BE2C (cell line): ENCODE data around the gene GPI.

ENCODE experiments used
- DNase-seq: peaks from one replicate; pipeline ENCODE4 v3.0.0-alpha.2; 2020
- H3K27me3 ChIP-seq: fragments of 250-450 bp; sonication (Bioruptor Pico); 2 replicates; pipeline ENCODE4 v1.5.1; 2020; ENCODE audit warnings: mild to moderate bottlenecking
- H3K36me3 ChIP-seq: fragments of 250-450 bp; sonication (Bioruptor Pico); 2 replicates; pipeline ENCODE4 v1.5.1; 2020; ENCODE audit warnings: mild to moderate bottlenecking
- H3K4me1 ChIP-seq: fragments of 250-450 bp; sonication (Bioruptor Pico); 2 replicates; pipeline ENCODE4 v1.5.1; 2020
- H3K4me3 ChIP-seq: 2 replicates; pipeline ENCODE4 v1.5.1; 2011; ENCODE audit warnings: low read depth, low read length
- H3K9me3 ChIP-seq: fragments of 250-450 bp; sonication (Bioruptor Pico); 2 replicates; pipeline ENCODE4 v1.5.1; 2020
- TF ChIP-seq, protein P1 (sequence below): IDR thresholded peaks from 2 replicates; pipeline ENCODE4 v1.5.1; 2012; ENCODE audit warnings: mild to moderate bottlenecking, low read depth, low read length

The GPI gene

DNA sequence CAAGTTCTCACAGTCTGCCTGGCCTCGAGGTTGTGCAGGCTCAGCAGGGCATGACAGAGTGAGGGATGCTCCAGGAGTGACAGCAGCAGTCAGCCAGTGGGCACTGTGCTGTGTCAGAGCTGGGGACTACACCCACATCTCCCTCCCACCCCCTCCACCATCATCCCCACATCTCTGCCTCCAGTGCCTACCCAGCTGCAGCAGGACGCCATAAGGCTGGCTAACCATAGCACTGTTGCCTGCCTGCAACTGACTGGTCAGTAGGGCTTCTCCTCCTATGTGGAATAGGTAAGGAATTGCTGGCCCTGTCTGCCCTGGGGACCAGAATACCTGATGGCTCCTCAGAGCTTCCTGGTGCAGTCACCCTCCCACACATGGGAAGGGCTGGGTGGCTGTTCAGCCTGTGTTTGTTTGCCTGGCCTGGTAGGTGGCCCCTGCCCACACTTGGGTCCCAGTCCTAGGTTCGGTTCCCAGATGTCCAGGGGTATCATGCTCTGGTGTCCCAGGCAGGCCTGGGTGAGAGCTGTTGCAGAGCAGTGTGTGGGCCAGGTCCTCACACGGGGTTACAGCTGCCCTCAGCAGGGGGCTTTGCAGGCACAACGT is 15.7 kb downstream of the GPI start:
- no peaks in the 10 kb centered on the region for H3K9me3 ChIP-seq
- TF ChIP-seq, protein P1, sequence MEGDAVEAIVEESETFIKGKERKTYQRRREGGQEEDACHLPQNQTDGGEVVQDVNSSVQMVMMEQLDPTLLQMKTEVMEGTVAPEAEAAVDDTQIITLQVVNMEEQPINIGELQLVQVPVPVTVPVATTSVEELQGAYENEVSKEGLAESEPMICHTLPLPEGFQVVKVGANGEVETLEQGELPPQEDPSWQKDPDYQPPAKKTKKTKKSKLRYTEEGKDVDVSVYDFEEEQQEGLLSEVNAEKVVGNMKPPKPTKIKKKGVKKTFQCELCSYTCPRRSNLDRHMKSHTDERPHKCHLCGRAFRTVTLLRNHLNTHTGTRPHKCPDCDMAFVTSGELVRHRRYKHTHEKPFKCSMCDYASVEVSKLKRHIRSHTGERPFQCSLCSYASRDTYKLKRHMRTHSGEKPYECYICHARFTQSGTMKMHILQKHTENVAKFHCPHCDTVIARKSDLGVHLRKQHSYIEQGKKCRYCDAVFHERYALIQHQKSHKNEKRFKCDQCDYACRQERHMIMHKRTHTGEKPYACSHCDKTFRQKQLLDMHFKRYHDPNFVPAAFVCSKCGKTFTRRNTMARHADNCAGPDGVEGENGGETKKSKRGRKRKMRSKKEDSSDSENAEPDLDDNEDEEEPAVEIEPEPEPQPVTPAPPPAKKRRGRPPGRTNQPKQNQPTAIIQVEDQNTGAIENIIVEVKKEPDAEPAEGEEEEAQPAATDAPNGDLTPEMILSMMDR = no peak
- no peak for DNase-seq
- H3K36me3 ChIP-seq = peaks cover 89% of the 10 kb centered on the region
- H3K27me3 ChIP-seq = no peaks in the 10 kb centered on the region
- no peaks in the 10 kb centered on the region for H3K4me1 ChIP-seq
- H3K4me3 ChIP-seq = no peak overlapping the region

- TF ChIP-seq, protein P1 = no peak
- H3K9me3 ChIP-seq = no peaks in the 10 kb centered on the region
- DNase-seq = no peak
- H3K4me1 ChIP-seq = no peaks in the 10 kb centered on the region
- H3K4me3 ChIP-seq = no peak overlapping the region
- peaks cover 87% of the 10 kb centered on the region for H3K36me3 ChIP-seq
- H3K27me3 ChIP-seq = no peaks in the 10 kb centered on the region
Observed at GRCh38 chr19:34381399-34382251, 16.6 kb downstream of the GPI start.

GRCh38 chr19:34382471-34382870 is 17.5 kb downstream of the GPI start:
- no peaks in the 10 kb centered on the region for H3K4me1 ChIP-seq
- H3K9me3 ChIP-seq = no peaks in the 10 kb centered on the region
- H3K27me3 ChIP-seq = no peaks in the 10 kb centered on the region
- peaks cover 90% of the 10 kb centered on the region for H3K36me3 ChIP-seq
- no peak overlapping the region for H3K4me3 ChIP-seq
- TF ChIP-seq, protein P1 = no peak
- no peak for DNase-seq

DNA sequence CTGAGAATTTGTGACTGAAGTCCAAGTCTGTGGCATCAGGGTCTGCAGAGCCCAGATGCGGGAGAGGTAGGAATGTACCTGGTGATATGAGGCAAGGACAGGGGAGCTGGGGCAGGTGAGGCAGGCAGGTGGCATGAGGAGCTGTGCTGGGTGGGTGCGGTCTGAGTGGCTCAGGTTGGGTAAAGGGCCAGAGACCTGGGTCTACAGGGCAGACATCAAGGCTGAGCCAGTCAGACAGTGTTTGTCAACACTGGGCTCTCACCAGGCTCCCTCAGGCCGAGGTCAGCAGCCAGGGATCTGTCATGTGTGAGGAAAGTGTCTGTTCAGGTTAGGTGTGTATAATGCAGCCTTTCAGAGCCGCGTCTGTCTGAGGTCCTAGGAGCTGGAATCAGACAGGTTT is 18.6 kb downstream of the GPI start:
- no peak for DNase-seq
- Histone ChIP-seq H3K4me1 (no peaks in the 10 kb centered on the region), H3K4me3 (no peak overlapping the region), H3K27me3 (no peaks in the 10 kb centered on the region), H3K36me3 (peaks cover 92% of the 10 kb centered on the region), H3K9me3 (no peaks in the 10 kb centered on the region)
- TF ChIP-seq, protein P1 = no peak

GRCh38 chr19:34386645-34387445 is 21.8 kb downstream of the GPI start:
- Histone ChIP-seq H3K9me3 (no peaks in the 10 kb centered on the region; the same call in 1 of the 2 replicates), H3K36me3 (peaks cover 89% of the 10 kb centered on the region), H3K27me3 (no peaks in the 10 kb centered on the region), H3K4me1 (no peaks in the 10 kb centered on the region), H3K4me3 (no peak overlapping the region)
- DNase-seq = no peak
- TF ChIP-seq, protein P1 = no peak
